ENCODE results near the gene ADAMTS17. TPM values are rescaled to one million over a fixed set of nuclear protein-coding genes. Genes with fewer than 3 reads are reported as not detected.

The ADAMTS17 gene
- total RNA-seq, 1 experiment from 2014 or later: 1.8 TPM

DNA sequence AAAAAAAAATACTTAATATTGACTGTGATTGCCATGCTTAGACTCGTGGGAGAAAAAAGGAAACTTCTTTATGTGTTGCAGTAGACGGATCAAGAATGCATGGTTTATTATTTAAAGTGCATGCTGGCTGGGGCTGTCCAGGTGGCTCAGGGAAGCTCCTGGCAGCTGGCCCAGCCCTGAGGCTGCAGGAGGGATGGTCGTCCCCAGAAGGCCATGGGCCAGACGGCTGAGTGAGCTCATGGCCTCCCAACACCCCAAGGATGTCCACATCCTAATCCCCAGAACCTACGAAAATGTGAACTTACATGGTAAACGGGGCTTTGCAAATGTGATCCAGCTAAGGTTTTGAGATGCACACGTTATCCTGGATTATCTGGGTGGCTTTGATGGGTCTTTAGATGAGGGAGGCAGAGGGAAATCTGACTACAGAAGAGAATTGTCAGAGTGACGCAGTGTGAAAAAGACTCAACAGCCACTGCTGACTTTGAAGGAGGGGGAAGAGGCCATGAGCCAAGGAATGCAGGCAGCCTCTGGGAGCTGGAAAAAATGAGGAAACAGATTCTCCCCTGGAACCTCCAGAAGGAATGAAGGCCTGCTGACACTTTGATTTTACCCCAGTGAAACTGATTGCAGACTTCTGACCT, 29.8 kb downstream of the ADAMTS17 start:
- TF ChIP-seq NFYB (CRISPR knock-in tag; conservative IDR thresholded peaks at IDR 0.05; ENCODE audit: low read depth) (no peak), NFE2L1 (CRISPR knock-in tag; IDR thresholded peaks at IDR 0.05) (no peak), HMGA2 (CRISPR knock-in tag; IDR thresholded peaks at IDR 0.05) (no peak), OVOL2 (CRISPR knock-in tag; IDR thresholded peaks at IDR 0.05; ENCODE audit: borderline replicate concordance) (no peak), JAZF1 (CRISPR knock-in tag; IDR thresholded peaks at IDR 0.05) (no peak), CREM (CRISPR knock-in tag; IDR thresholded peaks at IDR 0.05) (no peak), RORB (CRISPR knock-in tag; IDR thresholded peaks at IDR 0.05) (no peak), ZNF396 (CRISPR knock-in tag; IDR thresholded peaks at IDR 0.05; ENCODE audit: borderline replicate concordance) (no peak), TP53 (CRISPR knock-in tag; IDR thresholded peaks at IDR 0.05) (no peak), NR1H2 (CRISPR knock-in tag; IDR thresholded peaks at IDR 0.05) (no peak), SP1 (CRISPR knock-in tag; conservative IDR thresholded peaks at IDR 0.05) (no peak), FOXJ3 (CRISPR knock-in tag; IDR thresholded peaks at IDR 0.05; ENCODE audit: borderline replicate concordance) (no peak), CREB1 (CRISPR knock-in tag; IDR thresholded peaks at IDR 0.05) (no peak), NR2C2 (CRISPR knock-in tag; IDR thresholded peaks at IDR 0.05) (no peak)
- TF ChIP-seq, protein P1, sequence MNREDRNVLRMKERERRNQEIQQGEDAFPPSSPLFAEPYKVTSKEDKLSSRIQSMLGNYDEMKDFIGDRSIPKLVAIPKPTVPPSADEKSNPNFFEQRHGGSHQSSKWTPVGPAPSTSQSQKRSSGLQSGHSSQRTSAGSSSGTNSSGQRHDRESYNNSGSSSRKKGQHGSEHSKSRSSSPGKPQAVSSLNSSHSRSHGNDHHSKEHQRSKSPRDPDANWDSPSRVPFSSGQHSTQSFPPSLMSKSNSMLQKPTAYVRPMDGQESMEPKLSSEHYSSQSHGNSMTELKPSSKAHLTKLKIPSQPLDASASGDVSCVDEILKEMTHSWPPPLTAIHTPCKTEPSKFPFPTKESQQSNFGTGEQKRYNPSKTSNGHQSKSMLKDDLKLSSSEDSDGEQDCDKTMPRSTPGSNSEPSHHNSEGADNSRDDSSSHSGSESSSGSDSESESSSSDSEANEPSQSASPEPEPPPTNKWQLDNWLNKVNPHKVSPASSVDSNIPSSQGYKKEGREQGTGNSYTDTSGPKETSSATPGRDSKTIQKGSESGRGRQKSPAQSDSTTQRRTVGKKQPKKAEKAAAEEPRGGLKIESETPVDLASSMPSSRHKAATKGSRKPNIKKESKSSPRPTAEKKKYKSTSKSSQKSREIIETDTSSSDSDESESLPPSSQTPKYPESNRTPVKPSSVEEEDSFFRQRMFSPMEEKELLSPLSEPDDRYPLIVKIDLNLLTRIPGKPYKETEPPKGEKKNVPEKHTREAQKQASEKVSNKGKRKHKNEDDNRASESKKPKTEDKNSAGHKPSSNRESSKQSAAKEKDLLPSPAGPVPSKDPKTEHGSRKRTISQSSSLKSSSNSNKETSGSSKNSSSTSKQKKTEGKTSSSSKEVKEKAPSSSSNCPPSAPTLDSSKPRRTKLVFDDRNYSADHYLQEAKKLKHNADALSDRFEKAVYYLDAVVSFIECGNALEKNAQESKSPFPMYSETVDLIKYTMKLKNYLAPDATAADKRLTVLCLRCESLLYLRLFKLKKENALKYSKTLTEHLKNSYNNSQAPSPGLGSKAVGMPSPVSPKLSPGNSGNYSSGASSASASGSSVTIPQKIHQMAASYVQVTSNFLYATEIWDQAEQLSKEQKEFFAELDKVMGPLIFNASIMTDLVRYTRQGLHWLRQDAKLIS (CRISPR knock-in tag; IDR thresholded peaks at IDR 0.05; ENCODE audit: borderline replicate concordance): no peak
- TF ChIP-seq, protein P2, sequence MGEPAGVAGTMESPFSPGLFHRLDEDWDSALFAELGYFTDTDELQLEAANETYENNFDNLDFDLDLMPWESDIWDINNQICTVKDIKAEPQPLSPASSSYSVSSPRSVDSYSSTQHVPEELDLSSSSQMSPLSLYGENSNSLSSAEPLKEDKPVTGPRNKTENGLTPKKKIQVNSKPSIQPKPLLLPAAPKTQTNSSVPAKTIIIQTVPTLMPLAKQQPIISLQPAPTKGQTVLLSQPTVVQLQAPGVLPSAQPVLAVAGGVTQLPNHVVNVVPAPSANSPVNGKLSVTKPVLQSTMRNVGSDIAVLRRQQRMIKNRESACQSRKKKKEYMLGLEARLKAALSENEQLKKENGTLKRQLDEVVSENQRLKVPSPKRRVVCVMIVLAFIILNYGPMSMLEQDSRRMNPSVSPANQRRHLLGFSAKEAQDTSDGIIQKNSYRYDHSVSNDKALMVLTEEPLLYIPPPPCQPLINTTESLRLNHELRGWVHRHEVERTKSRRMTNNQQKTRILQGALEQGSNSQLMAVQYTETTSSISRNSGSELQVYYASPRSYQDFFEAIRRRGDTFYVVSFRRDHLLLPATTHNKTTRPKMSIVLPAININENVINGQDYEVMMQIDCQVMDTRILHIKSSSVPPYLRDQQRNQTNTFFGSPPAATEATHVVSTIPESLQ (CRISPR knock-in tag; IDR thresholded peaks at IDR 0.05): no peak
- TF ChIP-seq, protein P3, sequence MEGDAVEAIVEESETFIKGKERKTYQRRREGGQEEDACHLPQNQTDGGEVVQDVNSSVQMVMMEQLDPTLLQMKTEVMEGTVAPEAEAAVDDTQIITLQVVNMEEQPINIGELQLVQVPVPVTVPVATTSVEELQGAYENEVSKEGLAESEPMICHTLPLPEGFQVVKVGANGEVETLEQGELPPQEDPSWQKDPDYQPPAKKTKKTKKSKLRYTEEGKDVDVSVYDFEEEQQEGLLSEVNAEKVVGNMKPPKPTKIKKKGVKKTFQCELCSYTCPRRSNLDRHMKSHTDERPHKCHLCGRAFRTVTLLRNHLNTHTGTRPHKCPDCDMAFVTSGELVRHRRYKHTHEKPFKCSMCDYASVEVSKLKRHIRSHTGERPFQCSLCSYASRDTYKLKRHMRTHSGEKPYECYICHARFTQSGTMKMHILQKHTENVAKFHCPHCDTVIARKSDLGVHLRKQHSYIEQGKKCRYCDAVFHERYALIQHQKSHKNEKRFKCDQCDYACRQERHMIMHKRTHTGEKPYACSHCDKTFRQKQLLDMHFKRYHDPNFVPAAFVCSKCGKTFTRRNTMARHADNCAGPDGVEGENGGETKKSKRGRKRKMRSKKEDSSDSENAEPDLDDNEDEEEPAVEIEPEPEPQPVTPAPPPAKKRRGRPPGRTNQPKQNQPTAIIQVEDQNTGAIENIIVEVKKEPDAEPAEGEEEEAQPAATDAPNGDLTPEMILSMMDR (IDR thresholded peaks at IDR 0.05): no peak
- TF ChIP-seq, protein P4, sequence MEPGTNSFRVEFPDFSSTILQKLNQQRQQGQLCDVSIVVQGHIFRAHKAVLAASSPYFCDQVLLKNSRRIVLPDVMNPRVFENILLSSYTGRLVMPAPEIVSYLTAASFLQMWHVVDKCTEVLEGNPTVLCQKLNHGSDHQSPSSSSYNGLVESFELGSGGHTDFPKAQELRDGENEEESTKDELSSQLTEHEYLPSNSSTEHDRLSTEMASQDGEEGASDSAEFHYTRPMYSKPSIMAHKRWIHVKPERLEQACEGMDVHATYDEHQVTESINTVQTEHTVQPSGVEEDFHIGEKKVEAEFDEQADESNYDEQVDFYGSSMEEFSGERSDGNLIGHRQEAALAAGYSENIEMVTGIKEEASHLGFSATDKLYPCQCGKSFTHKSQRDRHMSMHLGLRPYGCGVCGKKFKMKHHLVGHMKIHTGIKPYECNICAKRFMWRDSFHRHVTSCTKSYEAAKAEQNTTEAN (CRISPR knock-in tag; IDR thresholded peaks at IDR 0.05): no peak
- TF ChIP-seq, protein P5, sequence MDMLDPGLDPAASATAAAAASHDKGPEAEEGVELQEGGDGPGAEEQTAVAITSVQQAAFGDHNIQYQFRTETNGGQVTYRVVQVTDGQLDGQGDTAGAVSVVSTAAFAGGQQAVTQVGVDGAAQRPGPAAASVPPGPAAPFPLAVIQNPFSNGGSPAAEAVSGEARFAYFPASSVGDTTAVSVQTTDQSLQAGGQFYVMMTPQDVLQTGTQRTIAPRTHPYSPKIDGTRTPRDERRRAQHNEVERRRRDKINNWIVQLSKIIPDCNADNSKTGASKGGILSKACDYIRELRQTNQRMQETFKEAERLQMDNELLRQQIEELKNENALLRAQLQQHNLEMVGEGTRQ (CRISPR knock-in tag; IDR thresholded peaks at IDR 0.05): no peak
- TF ChIP-seq, protein P6, sequence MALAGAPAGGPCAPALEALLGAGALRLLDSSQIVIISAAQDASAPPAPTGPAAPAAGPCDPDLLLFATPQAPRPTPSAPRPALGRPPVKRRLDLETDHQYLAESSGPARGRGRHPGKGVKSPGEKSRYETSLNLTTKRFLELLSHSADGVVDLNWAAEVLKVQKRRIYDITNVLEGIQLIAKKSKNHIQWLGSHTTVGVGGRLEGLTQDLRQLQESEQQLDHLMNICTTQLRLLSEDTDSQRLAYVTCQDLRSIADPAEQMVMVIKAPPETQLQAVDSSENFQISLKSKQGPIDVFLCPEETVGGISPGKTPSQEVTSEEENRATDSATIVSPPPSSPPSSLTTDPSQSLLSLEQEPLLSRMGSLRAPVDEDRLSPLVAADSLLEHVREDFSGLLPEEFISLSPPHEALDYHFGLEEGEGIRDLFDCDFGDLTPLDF (CRISPR knock-in tag; IDR thresholded peaks at IDR 0.05): no peak
- no peaks in the 10 kb centered on the region; the same call in none of the 2 replicates for H3K27me3 Mint-ChIP-seq (ENCODE audit: low read depth)
- H3K36me3 Mint-ChIP-seq: peaks cover 13% of the 10 kb centered on the region
- ChIA-PET POLR2A (no interaction called here), CTCF (interaction anchor here (1.9 kb wide), 1 partner anchor 23 kb away, joined by 4 read pairs; no protein-coding TSS in a partner anchor)
- DNase-seq (ENCODE audit: low spot score): no peak
- no peak for ATAC-seq
- no peak overlapping the region for H3K27ac Mint-ChIP-seq
- H3K4me1 Mint-ChIP-seq: peaks cover 5% of the 10 kb centered on the region
- no peak overlapping the region for H3K4me3 Mint-ChIP-seq
- peaks cover 20% of the 10 kb centered on the region for H3K9me3 Mint-ChIP-seq
